H1 (cell line): Measurements from ENCODE around the gene HIVEP3. TPM values are rescaled to one million over a fixed set of nuclear protein-coding genes. Genes with fewer than 3 reads are reported as not detected.

Experiments
- CTCF ChIA-PET: fragments of 300-600 bp; sonication (Branson Sonifier 250); formaldehyde crosslinking; loops from one replicate; lab custom pipeline; 2021; ENCODE audit not compliant: partially characterized antibody; lab: Charles Lee
- POLR2A ChIA-PET: fragments of 300-600 bp; sonication (Branson Sonifier 250); formaldehyde crosslinking; loops from one replicate; lab custom pipeline; 2021; ENCODE audit warnings: inconsistent platforms; ENCODE audit not compliant: partially characterized antibody; lab: Charles Lee
- DNase-seq, 2 experiments: peaks; one replicate each; pipeline versions ENCODE4 v3.0.0 to v3.0.0-alpha.2; 2010 to 2022; ENCODE audit warnings: low spot score in 2 of 2, low read depth in 1 of 2, mixed read lengths in 1 of 2
- FAIRE-seq: peaks from 2 replicates; lab custom pipeline; 2011; peaks lifted over from hg19 to GRCh38; lab: Jason Lieb, UNC
- H2AFZ ChIP-seq: 2 replicates; pipeline ENCODE4 v1.8.1; 2012; ENCODE audit warnings: low read length, inconsistent platforms
- H2AK5ac ChIP-seq: 2 replicates; pipeline ENCODE4 v1.6.1; 2013; ENCODE audit warnings: low read depth, low read length
- H2BK120ac ChIP-seq: replicated peaks from 2 replicates; pipeline ENCODE3; 2013; ENCODE audit warnings: low read depth, low read length, inconsistent platforms
- H2BK12ac ChIP-seq: 2 replicates; pipeline ENCODE4 v1.6.1; 2013; ENCODE audit warnings: low read depth, low read length
- H2BK15ac ChIP-seq: 2 replicates; pipeline ENCODE4 v1.6.1; 2013; ENCODE audit warnings: low read length
- H2BK20ac ChIP-seq: 2 replicates; pipeline ENCODE4 v1.6.1; 2013; ENCODE audit warnings: low read length
- H2BK5ac ChIP-seq: 2 replicates; pipeline ENCODE4 v1.6.1; 2013; ENCODE audit warnings: low read depth, low read length
- H3K14ac ChIP-seq: 2 replicates; pipeline ENCODE4 v1.6.1; 2013; ENCODE audit warnings: inconsistent platforms; ENCODE audit not compliant: insufficient read length
- H3K18ac ChIP-seq: 2 replicates; pipeline ENCODE4 v1.6.1; 2013; ENCODE audit warnings: low read length; ENCODE audit errors: extremely low read depth
- H3K23ac ChIP-seq: 2 replicates; pipeline ENCODE4 v1.6.1; 2013; ENCODE audit warnings: inconsistent platforms; ENCODE audit not compliant: insufficient read length
- H3K23me2 ChIP-seq: 2 replicates; pipeline ENCODE4 v1.6.1; 2013; ENCODE audit warnings: low read depth, low read length
- H3K27ac ChIP-seq: 2 replicates; pipeline ENCODE4 v1.6.1; 2011; ENCODE audit warnings: low read depth, low read length, inconsistent platforms
- H3K27me3 ChIP-seq, 4 experiments: replicated peaks in 1 of 4; 1 replicate in 1 of 4; 2 replicates in 3 of 4; pipeline versions ENCODE4 v1.6.1 to v1.8.1; 2011 to 2013; ENCODE audit warnings: low read length in 3 of 4, mild to moderate bottlenecking in 3 of 4, inconsistent platforms in 2 of 4, mixed read lengths in 2 of 4, moderate library complexity in 1 of 4; ENCODE audit not compliant: control insufficient read depth in 3 of 4, insufficient read depth in 3 of 4; ENCODE audit errors: extremely low read depth in 1 of 4
- H3K36me3 ChIP-seq, 4 experiments: 2 replicates each; pipeline versions ENCODE4 v1.6.1 to v1.8.1; 2011 to 2013; ENCODE audit warnings: mild to moderate bottlenecking in 4 of 4, low read length in 3 of 4, moderate library complexity in 2 of 4, control low read depth in 1 of 4, inconsistent platforms in 1 of 4; ENCODE audit not compliant: insufficient read depth in 4 of 4, control insufficient read depth in 2 of 4
- H3K4ac ChIP-seq: replicated peaks from 2 replicates; pipeline ENCODE3; 2013; ENCODE audit warnings: low read length, low read depth, mixed read lengths, inconsistent platforms; ENCODE audit not compliant: insufficient read length
- H3K4me1 ChIP-seq, 4 experiments: replicated peaks in 1 of 4; 1 replicate in 1 of 4; 2 replicates in 3 of 4; pipeline versions ENCODE4 v1.6.1 to v1.8.1; 2011 to 2013; ENCODE audit warnings: low read length in 3 of 4, inconsistent platforms in 2 of 4, mixed read lengths in 1 of 4; ENCODE audit not compliant: insufficient read depth in 4 of 4, control insufficient read depth in 3 of 4
- H3K4me2 ChIP-seq, 2 experiments: 2 replicates each; pipeline versions ENCODE4 v1.6.1 to v1.8.1; 2011 to 2013; ENCODE audit warnings: low read depth in 2 of 2, low read length in 2 of 2, control low read depth in 1 of 2, inconsistent platforms in 1 of 2, mild to moderate bottlenecking in 1 of 2; ENCODE audit not compliant: insufficient read depth in 1 of 2
- H3K4me3 ChIP-seq, 4 experiments: fragments of 200-600, 300-600 bp in 1 of 4; sonication (generic), shearing (Covaris generic), sonication (Bioruptor Twin) in 1 of 4; 2 replicates each; pipeline versions ENCODE4 v1.5.1 to v1.8.1; 2011 to 2016; ENCODE audit warnings: low read length in 4 of 4, low read depth in 3 of 4, control low read depth in 2 of 4, inconsistent platforms in 2 of 4, mild to moderate bottlenecking in 2 of 4, mixed read lengths in 1 of 4, moderate library complexity in 1 of 4; ENCODE audit not compliant: insufficient read depth in 2 of 4; ENCODE audit errors: extremely low read depth in 1 of 4
- H3K56ac ChIP-seq: replicated peaks from 2 replicates; pipeline ENCODE3; 2013; ENCODE audit warnings: low read depth, mild to moderate bottlenecking, mixed read lengths, low read length, inconsistent platforms; ENCODE audit not compliant: insufficient read length
- H3K79me1 ChIP-seq: 2 replicates; pipeline ENCODE4 v1.6.1; 2013; ENCODE audit warnings: low read depth, low read length, control low read depth
- H3K79me2 ChIP-seq, 2 experiments: 2 replicates each; pipeline versions ENCODE4 v1.6.1 to v1.8.1; 2012 to 2013; ENCODE audit warnings: low read length in 2 of 2, mild to moderate bottlenecking in 2 of 2, inconsistent platforms in 1 of 2; ENCODE audit not compliant: insufficient read depth in 2 of 2, control insufficient read depth in 1 of 2
- H3K9ac ChIP-seq, 4 experiments: replicated peaks in 1 of 4; 1 replicate in 1 of 4; 2 replicates in 3 of 4; pipeline versions ENCODE4 v1.6.1 to v1.8.1; 2011 to 2013; ENCODE audit warnings: low read depth in 3 of 4, low read length in 3 of 4, control low read depth in 2 of 4, mild to moderate bottlenecking in 2 of 4, moderate library complexity in 2 of 4, inconsistent platforms in 1 of 4; ENCODE audit errors: extremely low read depth in 1 of 4
- H3K9me3 ChIP-seq, 2 experiments: 2 replicates each; pipeline versions ENCODE4 v1.6.1 to v1.8.1; 2012 to 2013; ENCODE audit warnings: mild to moderate bottlenecking in 2 of 2, moderate library complexity in 2 of 2, control low read depth in 1 of 2, inconsistent platforms in 1 of 2, low read depth in 1 of 2, low read length in 1 of 2, mixed read lengths in 1 of 2; ENCODE audit not compliant: insufficient read depth in 2 of 2
- H4K20me1 ChIP-seq, 2 experiments: replicated peaks in 1 of 2; 2 replicates each; pipeline versions ENCODE3 to v1.8.1; 2011 to 2013; ENCODE audit warnings: inconsistent platforms in 2 of 2, low read length in 2 of 2, mild to moderate bottlenecking in 1 of 2; ENCODE audit not compliant: insufficient read depth in 2 of 2, control insufficient read depth in 1 of 2
- H4K5ac ChIP-seq: 2 replicates; pipeline ENCODE4 v1.6.1; 2013; ENCODE audit warnings: low read length, low read depth, mixed read lengths, inconsistent platforms; ENCODE audit not compliant: insufficient read length
- H4K8ac ChIP-seq: 2 replicates; pipeline ENCODE4 v1.8.0; 2013; ENCODE audit warnings: mild to moderate bottlenecking, moderate library complexity, low read length, inconsistent platforms; ENCODE audit not compliant: insufficient read depth; ENCODE audit errors: extremely low read depth
- H4K91ac ChIP-seq: replicated peaks from 2 replicates; pipeline ENCODE3; 2013; ENCODE audit warnings: low read length, mixed read lengths, inconsistent platforms; ENCODE audit not compliant: insufficient read length
- CBX8 ChIP-seq: fragments of 300-800, 300-1000 bp; sonication (generic); IDR thresholded peaks from 2 replicates; pipeline ENCODE4 v1.7.1; 2016; ENCODE audit warnings: low read depth, low read length, borderline replicate concordance
- CHD2 ChIP-seq: IDR thresholded peaks from 2 replicates; pipeline ENCODE4 v1.6.1; 2012; ENCODE audit warnings: low read length, improper control_type of control experiment
- EZH2 ChIP-seq: fragments of 200-600 bp; sonication (generic); IDR thresholded peaks from 2 replicates; pipeline ENCODE4 v1.7.1; 2012; ENCODE audit warnings: low read depth, mild to moderate bottlenecking, moderate library complexity, low read length, inconsistent platforms; ENCODE audit not compliant: severe bottlenecking
- HDAC6 ChIP-seq: IDR thresholded peaks from one replicate; pipeline ENCODE4 v1.7.1; 2012; ENCODE audit warnings: low read depth, mild to moderate bottlenecking, inconsistent platforms, low read length, moderate library complexity
- JUND ChIP-seq: IDR thresholded peaks from 2 replicates; pipeline ENCODE4 v1.6.1; 2011; ENCODE audit warnings: mild to moderate bottlenecking, improper control_type of control experiment, low read length
- KDM4A ChIP-seq: IDR thresholded peaks from one replicate; pipeline ENCODE4 v1.7.1; 2012; ENCODE audit warnings: low read depth, mild to moderate bottlenecking, moderate library complexity, low read length, inconsistent platforms; ENCODE audit not compliant: severe bottlenecking
- KDM5A ChIP-seq: fragments of 200-600 bp; IDR thresholded peaks from 2 replicates; pipeline ENCODE4 v1.7.1; 2012; ENCODE audit warnings: mild to moderate bottlenecking, low read length, inconsistent platforms, mixed read lengths
- POLR2A ChIP-seq, 2 experiments: IDR thresholded peaks; 1 replicate in 1 of 2; 2 replicates in 1 of 2; pipeline ENCODE4 v1.6.1; 2011; ENCODE audit warnings: low read depth in 2 of 2, low read length in 2 of 2, mild to moderate bottlenecking in 2 of 2; ENCODE audit errors: control extremely low read depth in 1 of 2
- RBBP5 ChIP-seq: IDR thresholded peaks from 2 replicates; pipeline ENCODE4 v1.7.1; 2012; ENCODE audit warnings: low read depth, mild to moderate bottlenecking, inconsistent platforms, low read length, moderate library complexity, borderline replicate concordance
- RFX5 ChIP-seq: IDR thresholded peaks from 2 replicates; pipeline ENCODE4 v1.6.1; 2011; ENCODE audit warnings: low read depth, low read length, improper control_type of control experiment, borderline replicate concordance
- RXRA ChIP-seq: IDR thresholded peaks from 2 replicates; pipeline ENCODE4 v1.6.1; 2011; ENCODE audit warnings: low read depth, mild to moderate bottlenecking, low read length, moderate library complexity; ENCODE audit not compliant: insufficient read depth
- TBP ChIP-seq: IDR thresholded peaks from 2 replicates; pipeline ENCODE4 v1.6.1; 2011; ENCODE audit warnings: low read depth, low read length, improper control_type of control experiment
- WGBS, 2 experiments: shearing (Covaris generic) in 1 of 2; methylation state at CpG; one replicate each; pipeline versions ENCODE4 v1.1.6 to v1.1.7; 2013 to 2015; ENCODE audit warnings: low lambda C conversion rate in 2 of 2, mixed read lengths in 2 of 2, inconsistent platforms in 1 of 2, low coverage in 1 of 2, missing lambda C conversion rate in 1 of 2; ENCODE audit not compliant: insufficient replicate concordance in 2 of 2, insufficient coverage in 1 of 2, insufficient read length in 1 of 2; ENCODE audit errors: extremely low coverage in 1 of 2, missing lambda C conversion rate in 1 of 2; 5-methylcytosine and 5-hydroxymethylcytosine counted together
- polyA plus RNA-seq, 7 experiments: library from polyadenylated mRNA; depleted of rRNA in 3 of 7; stranded (reverse) in 5 of 7; unstranded in 2 of 7; fragments of >200 nt in 5 of 7; fragments of 200-250 nt in 2 of 7; gene quantifications; 1 replicate in 5 of 7; 2 replicates in 1 of 7; 4 replicates in 1 of 7; pipeline versions ENCODE4 v1.2.1 to v1.2.3, GENCODE V29; 2011 to 2013; ENCODE audit warnings: missing spikeins in 2 of 7, mixed read lengths in 2 of 7
- total RNA-seq: library from RNA; stranded (reverse); fragmentation: NEBNext Ultra II Directional; extraction: Animal tissue kit (Norgen Biotek cat#: 25700); gene quantifications from 2 replicates; pipeline ENCODE4 v1.2.1, GENCODE V29; 2021
- TF ChIP-seq, protein P1 (sequence below): IDR thresholded peaks from 2 replicates; pipeline ENCODE4 v1.6.1; 2012; ENCODE audit warnings: inconsistent platforms
- TF ChIP-seq, protein P2 (sequence below): IDR thresholded peaks from 2 replicates; pipeline ENCODE4 v1.6.1; 2012; ENCODE audit warnings: inconsistent platforms

Gene HIVEP3
- total and polyA plus RNA-seq, 2 of the 8 experiments (the other 6 are each of a cell fraction or from before 2014, with no cell fraction given), result 0.24 to 0.69 TPM

DNA sequence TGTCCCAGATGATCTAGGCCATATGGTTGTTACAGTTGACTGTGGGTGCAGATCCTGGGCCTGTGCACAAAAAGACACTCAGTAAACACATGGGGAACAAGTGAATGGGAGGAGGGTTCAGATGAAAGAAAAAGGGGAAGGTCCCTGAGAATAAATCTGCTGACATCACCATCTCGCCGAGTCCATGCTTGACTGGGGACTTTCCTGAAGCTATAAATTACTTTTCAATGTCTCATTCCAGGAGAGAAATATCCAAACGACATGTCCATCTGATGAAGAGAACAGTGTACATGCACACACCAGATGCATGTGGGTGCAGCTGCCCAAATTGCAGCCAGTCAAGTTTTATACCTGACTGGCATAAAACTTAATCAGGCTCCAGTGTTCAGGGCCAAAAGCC, 109.0 kb downstream of the HIVEP3 start:
- DNase-seq (no peak), FAIRE-seq (no peak)
- H3K36me3 ChIP-seq, result no peaks in the 10 kb centered on the region
- WGBS, 2 experiments, result 85% methylated on average over 3 of the region's 3 CpGs; no CpG with 5 or more reads in 1 of the 2 experiments
- H2BK5ac ChIP-seq, result no peak overlapping the region
- no peak overlapping the region for H2BK15ac ChIP-seq
- H3K27me3 ChIP-seq, result no peaks in the 10 kb centered on the region
- H3K23ac ChIP-seq, result no peak overlapping the region
- H3K18ac ChIP-seq, result no peak overlapping the region
- H2BK120ac ChIP-seq, result no peak overlapping the region
- no peak overlapping the region for H3K4ac ChIP-seq
- ChIA-PET CTCF (interaction anchor here (1.1 to 2.9 kb wide), 3 partner anchors 8 to 235 kb away, joined by 3 to 10 read pairs (median 5); no protein-coding TSS in a partner anchor), POLR2A (no interaction called here)
- no peak overlapping the region for H2BK12ac ChIP-seq
- H4K20me1 ChIP-seq, result no peaks in the 10 kb centered on the region
- no peaks in the 10 kb centered on the region for H3K79me2 ChIP-seq
- no peak overlapping the region for H3K27ac ChIP-seq
- no peak overlapping the region for H4K91ac ChIP-seq
- H3K9ac ChIP-seq, result no peak overlapping the region
- no peak overlapping the region for H3K14ac ChIP-seq
- H4K5ac ChIP-seq, result no peak overlapping the region
- H4K8ac ChIP-seq, result no peak overlapping the region
- no peak overlapping the region for H3K4me2 ChIP-seq
- TF ChIP-seq RXRA, result no peak
- TF ChIP-seq, protein P1, sequence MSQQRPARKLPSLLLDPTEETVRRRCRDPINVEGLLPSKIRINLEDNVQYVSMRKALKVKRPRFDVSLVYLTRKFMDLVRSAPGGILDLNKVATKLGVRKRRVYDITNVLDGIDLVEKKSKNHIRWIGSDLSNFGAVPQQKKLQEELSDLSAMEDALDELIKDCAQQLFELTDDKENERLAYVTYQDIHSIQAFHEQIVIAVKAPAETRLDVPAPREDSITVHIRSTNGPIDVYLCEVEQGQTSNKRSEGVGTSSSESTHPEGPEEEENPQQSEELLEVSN, result no peak
- no peak for TF ChIP-seq CHD2
- no peak for TF ChIP-seq CBX8
- TF ChIP-seq POLR2A (IDR thresholded peaks at IDR 0.05; ENCODE audit: control extremely low read depth in 1 of 2, low read depth in 2 of 2, low read length in 2 of 2), result no peak
- no peak for TF ChIP-seq RBBP5
- TF ChIP-seq, protein P2, sequence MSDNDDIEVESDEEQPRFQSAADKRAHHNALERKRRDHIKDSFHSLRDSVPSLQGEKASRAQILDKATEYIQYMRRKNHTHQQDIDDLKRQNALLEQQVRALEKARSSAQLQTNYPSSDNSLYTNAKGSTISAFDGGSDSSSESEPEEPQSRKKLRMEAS, result no peak
- TF ChIP-seq KDM5A, result no peak
- no peak for TF ChIP-seq JUND
- no peak for TF ChIP-seq TBP
- no peak for TF ChIP-seq HDAC6
- no peak for TF ChIP-seq KDM4A
- no peak for TF ChIP-seq EZH2
- TF ChIP-seq RFX5, result no peak
- H3K4me1 ChIP-seq, result peaks cover 0 to 6% (median 0%) of the 10 kb centered on the region in 4 experiments; a peak in 2 of 7 replicates
- no peaks in the 10 kb centered on the region for H3K23me2 ChIP-seq
- no peaks in the 10 kb centered on the region for H3K9me3 ChIP-seq
- H3K56ac ChIP-seq, result no peak overlapping the region
- H2AK5ac ChIP-seq, result no peak overlapping the region
- no peak overlapping the region for H3K4me3 ChIP-seq
- H2AFZ ChIP-seq, result no peak overlapping the region
- H3K79me1 ChIP-seq, result no peaks in the 10 kb centered on the region
- no peak overlapping the region for H2BK20ac ChIP-seq
